ENCODE results near the gene LRSAM1.

The LRSAM1 gene

DNA sequence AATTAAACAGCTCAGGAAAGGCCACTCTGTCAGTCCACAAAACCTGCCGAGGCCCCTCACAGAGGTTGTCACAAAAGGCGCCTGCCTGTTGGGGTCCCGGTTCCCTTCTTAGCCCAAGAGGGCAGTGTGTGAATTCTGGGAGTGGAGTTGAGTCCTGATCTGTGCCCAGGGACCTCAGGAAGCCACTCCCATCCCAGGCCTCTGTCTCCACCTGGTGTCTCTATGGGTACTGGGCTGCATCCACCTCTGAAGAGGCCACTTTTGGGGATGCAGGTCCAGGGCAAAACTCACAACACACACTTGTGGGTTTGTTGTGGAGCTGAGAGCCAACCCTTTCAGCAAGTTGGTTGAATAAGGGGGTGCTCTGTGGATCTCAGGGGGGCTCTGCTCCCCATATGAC, 86.5 kb downstream of the LRSAM1 start:
- no peak for DNase-seq

DNA sequence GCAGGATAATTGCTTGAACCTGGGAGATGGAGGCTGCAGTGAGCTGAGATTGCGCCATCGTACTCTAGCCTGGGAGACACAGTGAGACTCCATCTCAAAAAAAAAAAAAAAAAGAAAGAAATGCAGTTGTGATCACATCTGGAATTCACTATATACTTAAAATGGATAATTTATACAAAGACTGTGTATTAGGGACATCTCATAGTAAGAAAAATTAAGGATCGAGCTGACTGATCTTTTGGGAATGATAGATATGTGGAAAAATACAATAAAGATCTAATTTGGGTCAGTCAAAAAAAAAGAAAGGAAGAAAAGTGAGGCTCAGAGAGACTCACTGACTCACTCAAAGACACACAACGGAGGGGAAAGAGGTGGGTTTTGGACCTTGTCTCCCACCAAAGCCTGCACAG, 87.5 kb downstream of the LRSAM1 start:
- no peak for DNase-seq

DNA sequence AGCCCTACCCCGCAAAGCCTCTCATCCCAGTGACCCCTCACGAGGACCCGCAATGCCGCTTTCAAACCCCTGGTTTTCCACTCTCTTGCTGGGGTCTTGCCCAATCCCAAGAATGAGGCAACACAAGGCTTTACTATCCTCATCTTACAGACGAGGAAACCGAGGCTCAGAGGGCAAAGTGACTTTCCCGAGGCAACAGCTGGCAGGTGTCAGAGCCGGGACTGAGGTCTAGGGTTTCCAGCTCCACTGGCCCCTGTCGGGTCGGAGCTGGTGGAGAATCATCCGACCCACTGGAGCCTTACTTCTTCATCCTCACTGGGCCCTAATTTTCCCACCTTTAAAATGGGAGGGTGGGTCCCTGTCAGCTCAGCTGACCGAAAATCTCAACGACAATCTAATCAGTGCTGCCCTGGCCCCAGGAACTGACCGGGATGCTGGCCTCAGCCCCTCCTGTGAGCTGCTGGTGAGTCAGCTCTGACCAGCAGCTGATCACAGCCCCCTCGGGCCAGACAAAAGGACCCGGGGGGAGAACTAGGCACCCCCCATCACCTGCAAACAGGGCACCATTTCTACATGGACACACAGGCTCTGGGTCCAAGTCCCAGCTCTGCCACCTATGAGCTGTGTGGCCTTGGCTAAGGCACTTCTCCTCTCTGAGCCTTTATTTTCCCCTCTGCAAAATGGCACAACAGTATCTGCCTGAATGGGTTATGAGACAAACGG, 88.1 kb downstream of the LRSAM1 start:
- DNase-seq, result no peak

DNA sequence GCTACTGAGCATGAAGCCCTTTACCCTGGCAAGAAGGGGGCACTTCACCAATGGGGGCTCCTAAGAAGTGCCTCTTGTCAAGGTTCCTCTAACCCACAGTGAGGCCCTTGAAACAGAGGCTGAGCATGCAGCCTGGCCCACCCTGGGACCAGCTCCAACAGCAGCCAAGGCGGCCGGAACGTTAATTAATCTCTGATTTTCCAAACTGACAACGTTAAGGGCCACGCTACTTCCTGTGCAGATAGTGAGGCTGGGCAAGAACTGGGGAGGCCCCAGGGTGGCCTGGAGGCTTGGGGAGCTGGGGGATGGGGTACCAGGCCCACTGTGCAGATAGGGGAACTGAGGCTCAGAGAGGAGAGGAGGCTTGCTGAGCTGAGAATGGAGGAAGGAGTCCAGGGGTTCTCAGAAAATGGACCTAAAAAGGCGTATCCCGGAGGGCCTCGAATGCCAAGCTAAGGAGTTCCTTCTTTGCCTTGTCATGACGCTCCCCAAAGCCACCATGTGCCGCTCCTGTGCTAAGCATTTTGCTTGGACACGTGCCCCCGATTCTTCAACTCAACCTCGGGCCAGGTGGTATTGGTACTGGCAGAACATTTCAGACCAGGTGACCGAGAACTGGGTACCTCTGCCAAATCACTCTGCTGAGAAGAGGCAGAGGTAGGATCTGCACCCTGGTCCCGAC, 88.8 kb downstream of the LRSAM1 start:
- no peak for DNase-seq

DNA sequence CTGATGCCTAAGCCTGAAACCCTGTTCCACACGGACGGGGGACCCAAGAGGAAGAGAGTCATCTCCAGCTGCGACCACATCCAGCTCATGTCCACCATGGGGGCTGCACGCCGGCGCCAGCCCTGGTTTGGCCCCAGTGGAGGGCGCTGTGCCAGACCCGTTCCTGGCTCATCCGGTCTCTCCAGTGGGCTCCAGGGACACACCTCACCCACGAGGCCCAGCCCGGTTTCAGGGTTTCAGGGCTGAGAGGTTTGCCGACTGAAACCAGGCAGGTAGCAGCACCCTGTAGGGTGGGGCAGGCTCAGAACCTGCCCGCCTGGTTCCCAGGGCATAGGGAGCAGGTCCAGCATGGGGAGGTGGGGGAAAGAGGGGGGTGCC, 89.3 kb downstream of the LRSAM1 start:
- DNase-seq, result no peak

DNA sequence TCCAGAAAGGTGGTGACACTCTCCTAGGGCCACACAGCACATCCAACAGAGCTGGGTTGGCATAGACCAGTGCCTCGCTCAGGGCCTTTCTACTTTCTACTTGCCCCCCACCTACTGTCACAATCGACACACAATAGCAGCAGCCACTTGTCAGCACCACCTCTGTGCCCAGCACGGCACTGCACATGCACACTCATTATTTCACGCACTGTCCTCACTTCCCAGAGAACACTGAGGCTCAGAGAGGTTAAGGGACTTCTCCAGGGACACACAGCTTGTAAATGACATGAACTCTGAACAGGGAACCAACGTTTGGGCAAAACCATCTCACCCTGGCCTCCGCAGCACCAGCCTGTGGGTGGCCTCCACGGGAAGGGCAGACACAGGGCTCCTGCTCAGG, 89.9 kb downstream of the LRSAM1 start:
- no peak for DNase-seq

DNA sequence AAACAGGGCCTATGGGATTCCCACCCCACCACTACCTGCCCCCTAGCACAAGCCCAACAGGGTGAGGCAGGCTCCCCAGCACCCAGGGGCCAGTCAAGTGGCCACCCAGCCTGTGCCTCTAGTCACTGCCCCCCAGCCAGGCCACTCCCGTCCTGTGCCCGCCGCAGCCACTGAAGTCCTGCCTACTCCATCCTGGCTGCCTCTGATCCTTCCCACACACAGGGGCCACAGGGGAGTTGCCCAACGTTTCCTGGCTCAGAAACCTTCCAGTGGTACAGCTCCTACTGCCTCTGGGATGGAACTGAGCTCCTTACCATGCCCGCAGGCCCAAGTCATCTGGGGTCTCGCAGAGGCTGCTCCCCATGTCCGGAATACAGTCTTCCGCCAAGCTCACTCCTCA, 90.6 kb downstream of the LRSAM1 start:
- no peak for DNase-seq

DNA sequence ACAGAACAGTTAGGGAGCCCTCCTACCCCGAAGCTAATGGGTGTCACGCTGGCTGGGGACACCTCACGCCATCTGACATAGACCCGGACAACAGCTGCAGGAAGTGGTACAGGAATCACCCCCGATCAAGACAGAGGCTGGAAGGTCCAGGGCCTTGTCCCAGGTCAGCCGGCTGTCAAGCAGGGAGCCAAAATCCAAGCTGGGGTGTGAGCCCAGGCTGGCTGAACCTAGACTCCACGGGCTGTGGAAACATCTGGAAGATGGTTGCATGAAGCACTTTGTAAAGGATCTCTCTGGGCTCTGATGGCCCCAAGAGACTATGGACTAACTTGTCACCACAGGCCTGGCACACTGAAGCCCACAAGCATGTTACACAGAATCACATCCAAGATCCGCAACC, 91.9 kb downstream of the LRSAM1 start:
- no peak for DNase-seq

DNA sequence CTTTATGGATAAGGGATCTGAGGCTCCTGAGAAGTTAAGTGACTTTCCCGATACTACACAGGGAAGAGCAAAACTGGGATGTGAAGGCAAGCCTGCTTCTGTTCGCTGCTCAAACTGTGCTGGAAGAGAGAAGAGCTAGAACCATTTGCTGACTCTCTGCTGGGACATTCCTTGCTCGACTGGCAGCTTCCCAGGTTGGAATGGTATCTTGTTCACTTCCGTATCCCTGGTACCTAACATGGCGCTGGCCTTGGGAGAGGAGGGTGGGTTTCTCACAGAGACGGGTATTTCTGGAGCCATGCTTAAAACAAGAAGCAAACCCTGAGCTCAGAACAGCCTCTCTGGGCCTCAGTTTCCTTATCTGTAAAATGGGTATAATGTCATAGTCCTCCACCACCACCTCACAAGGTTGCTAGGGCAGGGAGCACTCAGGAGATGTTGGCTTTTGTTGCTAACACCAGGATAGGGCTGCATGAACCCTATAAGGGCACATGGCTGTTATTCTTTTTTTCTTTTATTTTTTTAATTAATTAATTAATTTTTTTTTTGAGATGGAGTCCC, 92.7 kb downstream of the LRSAM1 start:
- DNase-seq, result no peak

DNA sequence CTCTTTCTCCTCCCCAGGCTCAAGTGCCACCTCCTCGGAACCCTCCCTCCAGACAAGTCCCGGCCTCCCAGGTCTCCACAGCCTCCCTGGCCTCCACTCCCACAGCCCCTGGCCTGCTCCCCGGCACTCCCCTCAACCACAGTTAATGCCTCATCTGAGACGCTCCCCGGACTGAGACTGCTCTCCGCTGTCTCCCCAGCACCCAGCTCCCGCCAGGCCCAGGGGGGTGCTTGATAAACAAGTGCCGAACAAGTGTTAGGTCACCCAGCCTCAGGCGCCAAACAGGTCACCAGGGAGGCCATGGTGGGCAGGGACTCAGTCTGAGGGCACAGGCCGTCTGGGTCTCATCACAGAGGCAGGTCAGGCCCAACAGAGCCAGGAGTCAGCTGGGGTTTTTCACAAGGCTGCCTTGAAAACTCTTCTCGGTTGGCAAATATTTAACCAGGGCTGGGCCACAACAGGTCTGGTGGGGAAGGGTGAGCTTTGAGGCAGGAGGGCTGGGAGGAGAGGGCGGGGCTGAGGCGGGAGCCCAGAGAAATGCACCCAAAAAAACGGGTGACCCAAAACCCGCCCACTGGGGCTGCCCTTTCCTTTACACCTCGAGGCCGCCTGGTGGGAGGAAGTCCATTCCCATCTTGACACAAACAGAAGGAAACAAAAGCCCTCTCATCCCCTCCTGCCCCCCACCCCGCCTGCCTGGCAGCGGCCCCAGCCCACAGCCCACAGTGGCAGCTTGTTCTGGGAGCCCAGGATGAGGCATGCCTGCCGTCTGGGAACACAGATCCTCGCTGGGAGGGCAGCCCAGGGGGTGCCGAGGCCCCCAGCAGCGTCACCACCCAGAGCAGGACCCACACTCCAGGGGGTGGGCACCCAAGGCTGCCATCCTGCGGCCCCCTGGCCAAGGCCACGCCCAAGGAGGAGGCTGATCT, 94.2 kb downstream of the LRSAM1 start:
- no peak for DNase-seq

DNA sequence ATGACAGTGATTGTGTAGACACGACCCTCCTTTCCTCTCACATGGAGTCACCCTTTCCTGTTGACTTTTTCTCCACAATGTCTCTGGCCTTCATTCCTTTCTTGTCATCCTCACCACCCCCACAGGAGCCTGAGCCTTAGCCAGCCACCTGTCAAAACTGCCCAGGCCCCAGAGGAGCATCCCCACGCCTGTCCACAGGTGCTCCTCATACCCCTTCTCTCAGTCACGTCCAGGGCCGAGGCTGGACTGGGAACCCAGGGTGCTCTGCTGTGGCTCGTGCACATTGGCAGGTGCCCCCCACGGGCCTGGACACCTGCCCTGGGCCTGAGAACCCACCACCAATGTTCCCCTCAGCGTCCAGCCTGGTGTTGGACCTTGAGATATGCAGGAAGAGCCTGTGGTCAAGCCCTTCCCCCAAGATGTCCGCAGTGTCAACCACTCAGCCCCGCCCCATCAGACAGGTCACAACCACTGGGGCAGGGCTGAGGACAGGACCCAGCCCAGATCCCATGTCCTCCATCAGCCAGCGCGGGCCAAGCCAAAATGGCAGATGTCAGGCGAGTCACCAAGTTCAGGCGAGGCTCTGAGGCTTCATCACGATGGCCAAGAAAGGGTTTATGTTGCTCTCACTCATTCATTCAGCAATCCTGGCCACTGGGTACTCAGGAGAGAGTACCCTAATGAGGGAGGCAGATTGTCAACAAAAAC, 95.0 kb downstream of the LRSAM1 start:
- no peak for DNase-seq

DNA sequence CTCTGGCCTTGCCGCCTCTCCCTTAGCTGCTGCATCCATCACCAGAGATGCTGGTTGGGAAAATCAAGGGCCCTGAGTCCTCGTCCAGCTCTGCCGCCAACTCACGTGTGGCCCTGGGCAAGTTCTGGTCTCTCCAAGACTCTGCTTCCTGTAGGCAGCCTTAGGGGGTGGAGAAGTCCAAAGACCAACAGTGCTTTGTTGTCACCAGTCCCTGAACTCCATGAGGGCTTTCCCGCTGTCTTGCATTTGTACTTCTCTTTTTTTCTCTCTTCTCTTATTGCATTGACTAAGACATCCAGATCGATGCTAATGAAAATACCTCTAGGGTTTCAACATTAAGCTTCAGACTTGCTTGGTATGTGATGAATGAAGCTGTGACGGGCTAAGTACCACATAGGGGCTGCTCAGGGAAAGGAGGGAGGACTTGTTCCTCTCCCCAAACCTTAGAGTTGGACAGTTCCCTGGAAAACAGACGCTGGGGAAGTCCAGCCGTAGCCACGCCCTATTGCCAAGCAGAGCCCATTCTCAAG, 97.1 kb downstream of the LRSAM1 start:
- no peak for DNase-seq

DNA sequence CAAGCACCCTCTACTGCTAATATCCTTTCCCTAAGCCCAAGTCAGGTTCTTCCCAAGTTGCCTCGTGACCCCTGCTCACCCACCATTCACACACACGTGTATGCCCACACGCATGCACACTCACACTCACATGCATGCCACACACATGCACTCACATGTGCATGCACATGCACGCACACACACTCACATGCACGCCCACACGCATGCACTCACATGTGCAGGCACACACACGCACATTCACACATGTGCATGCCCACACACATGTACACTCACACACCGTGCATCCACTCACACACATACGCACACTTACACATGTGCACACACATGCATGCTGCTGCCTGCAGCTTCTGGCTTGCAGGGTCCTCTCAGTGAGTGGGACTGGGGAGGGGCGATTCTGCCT, 97.9 kb downstream of the LRSAM1 start:
- DNase-seq, result no peak

DNA sequence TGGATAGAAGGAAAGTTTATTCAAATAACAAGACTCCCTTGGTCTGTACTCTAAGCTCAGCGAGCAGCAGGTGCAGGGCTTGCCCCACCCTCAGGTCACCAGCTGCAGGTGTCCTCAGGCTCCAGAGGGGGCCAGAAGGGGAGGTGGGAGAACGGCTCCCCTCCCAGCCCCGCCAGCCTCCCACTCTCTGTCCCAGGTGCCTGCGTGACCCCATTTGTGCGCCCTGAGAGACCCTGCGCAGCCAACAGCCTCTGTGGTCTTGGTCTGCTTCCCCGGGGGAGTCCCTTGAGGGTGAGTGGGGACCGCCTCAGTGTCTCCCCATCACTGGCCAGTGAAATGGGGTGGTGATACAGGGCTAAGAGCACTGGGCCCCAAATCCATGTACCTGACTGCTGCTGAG, 98.4 kb downstream of the LRSAM1 start:
- DNase-seq, result no peak

DNA sequence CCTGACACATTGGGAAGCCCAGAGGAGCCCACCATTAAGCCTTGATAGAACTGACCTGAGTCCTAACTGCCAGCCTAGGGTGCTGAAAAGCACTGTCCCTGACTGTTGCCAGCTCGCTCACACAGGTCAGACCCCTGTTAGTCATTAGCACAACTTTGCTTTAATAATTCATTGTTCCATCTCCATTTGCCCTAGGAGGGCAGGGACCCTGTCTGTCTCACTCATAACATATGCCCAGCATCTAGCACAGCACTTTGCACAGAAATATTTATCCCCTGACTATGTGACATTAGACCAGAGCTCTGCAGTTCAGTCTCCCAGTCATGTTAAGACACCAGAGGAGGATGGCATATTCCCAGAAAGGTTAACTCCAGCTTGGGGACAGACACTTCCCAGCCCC, 99.0 kb downstream of the LRSAM1 start:
- DNase-seq, result no peak

DNA sequence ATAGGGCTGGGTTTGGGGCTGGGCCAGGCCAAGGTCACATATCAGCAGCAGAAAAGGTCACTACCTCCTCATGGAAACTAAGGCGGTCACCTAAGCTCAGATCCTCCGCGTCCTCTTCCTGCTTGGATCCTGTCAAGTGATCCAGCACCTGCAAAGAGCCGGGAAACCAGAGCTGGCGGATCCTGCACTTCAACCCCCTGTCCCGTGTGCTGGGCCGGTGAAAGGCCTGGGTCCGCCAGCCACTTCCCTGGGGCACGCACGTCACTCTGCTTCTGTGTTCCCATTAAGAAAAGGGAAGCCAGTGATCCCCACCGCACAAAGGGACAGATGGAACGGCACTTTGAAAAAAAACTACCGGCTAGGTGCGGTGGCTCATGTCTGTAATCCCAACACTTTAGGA, 99.4 kb downstream of the LRSAM1 start:
- DNase-seq, result no peak

Measured in DMS79 treated with DMSO at 0.1 percent for 48 hours (cell line).